Measurements from ENCODE around the gene MEIKIN.

DNA sequence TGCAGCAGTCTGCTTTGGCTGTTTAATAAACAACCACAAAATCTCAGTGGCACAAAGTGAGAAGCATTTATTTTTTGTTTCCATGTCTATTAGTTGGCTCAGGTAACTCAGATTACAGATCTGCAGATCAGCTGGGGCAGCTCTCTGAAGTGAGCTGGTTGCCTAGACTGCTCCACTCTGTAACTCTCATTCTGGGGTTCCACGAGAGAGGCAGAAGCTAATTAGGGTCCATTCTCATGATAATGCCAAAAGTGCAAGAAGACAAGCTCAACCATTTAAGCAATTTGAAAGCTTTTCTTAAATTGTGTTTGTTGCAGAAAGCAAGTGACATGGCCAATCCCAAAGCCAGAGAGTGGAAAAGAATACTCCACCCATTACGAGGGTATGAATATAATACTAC is 13.2 kb downstream of the MEIKIN start:
- TF ChIP-seq, protein P1, sequence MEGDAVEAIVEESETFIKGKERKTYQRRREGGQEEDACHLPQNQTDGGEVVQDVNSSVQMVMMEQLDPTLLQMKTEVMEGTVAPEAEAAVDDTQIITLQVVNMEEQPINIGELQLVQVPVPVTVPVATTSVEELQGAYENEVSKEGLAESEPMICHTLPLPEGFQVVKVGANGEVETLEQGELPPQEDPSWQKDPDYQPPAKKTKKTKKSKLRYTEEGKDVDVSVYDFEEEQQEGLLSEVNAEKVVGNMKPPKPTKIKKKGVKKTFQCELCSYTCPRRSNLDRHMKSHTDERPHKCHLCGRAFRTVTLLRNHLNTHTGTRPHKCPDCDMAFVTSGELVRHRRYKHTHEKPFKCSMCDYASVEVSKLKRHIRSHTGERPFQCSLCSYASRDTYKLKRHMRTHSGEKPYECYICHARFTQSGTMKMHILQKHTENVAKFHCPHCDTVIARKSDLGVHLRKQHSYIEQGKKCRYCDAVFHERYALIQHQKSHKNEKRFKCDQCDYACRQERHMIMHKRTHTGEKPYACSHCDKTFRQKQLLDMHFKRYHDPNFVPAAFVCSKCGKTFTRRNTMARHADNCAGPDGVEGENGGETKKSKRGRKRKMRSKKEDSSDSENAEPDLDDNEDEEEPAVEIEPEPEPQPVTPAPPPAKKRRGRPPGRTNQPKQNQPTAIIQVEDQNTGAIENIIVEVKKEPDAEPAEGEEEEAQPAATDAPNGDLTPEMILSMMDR (IDR thresholded peaks at IDR 0.05), result no peak
- TF ChIP-seq EP300 (IDR thresholded peaks at IDR 0.05), result no peak
- no peak for TF ChIP-seq POLR2A (IDR thresholded peaks at IDR 0.05)

Data from ovary (tissue), 3 donors.